Measurements from ENCODE around the gene DHX15.
"Not testable (repeated sequence)": the region's sequence is repeated elsewhere in the genome, so short reads cannot be mapped to it uniquely, and the experiment has no call there.

DHX15 gene

DNA sequence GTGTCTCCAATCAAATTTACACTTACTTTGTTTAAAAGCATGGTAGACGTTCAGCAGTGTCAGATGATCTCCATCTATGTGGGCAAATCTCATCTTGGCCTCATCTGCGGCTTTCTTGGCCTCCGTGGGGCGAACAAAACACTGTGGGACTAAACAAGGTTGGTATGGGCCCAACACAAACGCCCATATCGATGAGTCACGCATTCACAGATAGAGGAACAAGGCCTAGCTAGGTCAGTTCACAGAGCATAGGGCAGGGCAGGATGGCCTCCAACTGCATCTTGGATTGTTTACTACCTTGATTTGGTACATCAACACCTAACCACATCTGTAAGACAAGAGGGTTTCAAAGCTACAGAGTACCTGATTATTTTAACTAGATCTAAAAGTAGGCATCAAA is 47.3 kb downstream of the DHX15 start:
- DNase-seq: no peak

- DNase-seq: no peak
These were observed 49.0 kb downstream of the DHX15 start for GRCh38 chr4:24535399-24535798.

DNA sequence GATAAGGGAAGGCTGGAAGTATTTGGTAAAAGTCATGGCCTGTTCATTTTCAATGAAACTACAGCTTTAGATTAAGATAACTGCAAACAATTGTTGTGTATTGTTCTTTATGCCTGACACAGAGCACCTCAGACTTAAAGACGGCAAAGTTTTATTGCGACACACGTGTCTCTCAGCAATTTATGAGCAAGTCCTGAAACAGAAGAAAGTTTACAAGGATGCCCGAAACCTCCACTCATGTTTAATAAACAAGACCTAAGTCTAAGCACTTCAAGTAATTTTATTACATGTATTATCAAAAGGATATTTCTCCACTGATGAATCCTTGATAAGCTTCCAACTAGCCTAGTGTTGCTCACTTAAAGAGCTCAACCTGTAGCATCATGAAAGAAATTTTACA is 51.0 kb downstream of the DHX15 start:
- no peak for DNase-seq

DNA sequence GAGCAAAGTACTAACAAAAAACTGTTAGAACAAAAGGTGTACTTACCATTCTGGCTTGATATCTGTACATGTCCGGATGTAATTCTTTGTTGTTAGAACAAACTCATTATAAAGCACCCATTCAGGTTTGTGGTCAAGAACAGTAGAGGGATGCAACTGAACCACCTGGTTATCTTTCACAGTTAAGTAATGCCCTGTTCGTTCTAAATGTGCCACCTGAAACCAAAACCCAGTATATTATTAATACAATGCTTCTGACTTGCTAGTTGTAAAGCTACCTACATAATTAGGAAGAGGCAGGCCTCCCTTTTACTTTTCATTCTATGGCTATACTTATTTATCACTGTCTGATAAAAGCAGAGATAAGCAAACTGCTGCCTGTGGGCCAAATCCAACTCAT is 54.8 kb downstream of the DHX15 start:
- DNase-seq: no peak

DNA sequence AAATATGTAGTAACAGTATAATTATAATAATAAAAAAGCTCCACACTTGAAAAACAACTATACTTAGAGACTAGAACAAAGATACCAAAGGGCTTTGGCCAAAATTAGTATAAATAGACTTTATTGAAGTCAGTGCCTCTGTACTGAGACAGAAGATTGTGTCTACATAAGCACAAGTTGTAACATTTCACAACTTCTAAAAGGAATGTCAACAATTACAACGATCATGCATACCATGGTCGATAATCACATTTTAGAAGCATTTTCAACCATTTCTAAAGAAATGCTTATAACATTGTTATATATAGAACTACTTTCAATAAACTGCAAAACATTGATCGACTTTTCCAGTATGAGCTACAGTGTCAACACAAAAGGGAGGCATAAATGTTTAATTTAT is 57.0 kb downstream of the DHX15 start:
- no peak for DNase-seq

DNA sequence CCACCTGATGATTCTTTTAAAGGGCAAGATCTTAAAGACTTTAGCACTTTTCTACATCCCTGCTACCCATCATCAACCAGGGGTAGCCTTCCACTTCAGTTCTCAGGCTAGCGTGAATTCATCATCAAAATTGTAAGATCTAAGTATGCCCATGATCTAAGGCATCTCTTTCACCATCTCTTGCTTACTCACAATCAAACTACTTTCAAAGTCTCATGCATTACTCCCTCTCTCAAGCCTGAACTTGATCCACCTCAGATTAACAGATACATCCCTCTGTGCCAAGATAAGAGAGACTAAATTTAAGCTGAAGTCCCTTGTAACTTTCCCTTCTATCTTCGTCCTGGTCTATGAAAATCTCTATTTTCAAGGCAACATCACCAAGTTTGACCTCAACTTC is 62.8 kb downstream of the DHX15 start:
- DNase-seq: no peak

- DNase-seq: no peak
These were observed 64.7 kb downstream of the DHX15 start for GRCh38 chr4:24519649-24520048.

GRCh38 chr4:24517676-24518075 is 66.7 kb downstream of the DHX15 start:
- no peak for DNase-seq

DNA sequence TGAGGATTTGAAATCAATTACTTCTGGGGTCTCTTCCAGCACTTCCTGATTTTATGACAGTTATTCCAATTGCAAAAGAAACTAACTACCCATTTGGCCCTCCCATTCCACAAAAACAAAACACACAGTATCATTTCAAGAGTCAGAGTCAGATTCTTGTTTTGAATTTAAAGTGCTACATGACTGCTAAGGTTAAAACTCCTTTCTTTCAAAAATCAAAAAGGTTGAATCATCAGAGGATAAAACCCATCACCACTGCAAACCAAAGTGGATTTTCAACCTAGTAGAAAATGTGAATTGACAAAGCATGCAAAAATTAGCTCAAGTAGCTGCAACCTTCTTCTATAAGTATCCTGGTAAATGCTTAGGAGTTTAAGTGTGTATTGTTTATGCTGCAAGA is 67.4 kb downstream of the DHX15 start:
- DNase-seq: no peak

GRCh38 chr4:24515698-24516097 is 68.7 kb downstream of the DHX15 start:
- DNase-seq: no peak

DNA sequence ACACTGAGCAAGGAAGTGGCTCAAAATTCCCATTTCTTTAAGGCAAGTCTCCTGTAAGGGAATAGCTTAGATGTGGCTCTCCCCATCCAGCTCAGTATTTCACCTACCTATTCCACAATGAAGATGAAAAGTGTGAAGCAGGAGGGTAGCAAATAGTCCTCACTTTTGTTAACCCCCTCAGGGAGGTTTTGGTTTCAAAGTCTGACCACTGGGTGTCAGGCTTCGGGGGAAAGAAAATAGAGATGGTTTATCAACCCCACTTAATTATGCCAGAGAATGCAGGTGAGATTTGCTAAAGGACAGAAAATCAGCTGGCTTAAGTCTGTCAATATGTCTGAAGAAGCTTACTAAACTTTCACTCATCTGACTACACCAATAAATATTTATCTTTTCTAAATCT is 69.5 kb downstream of the DHX15 start:
- DNase-seq: no peak

DNA sequence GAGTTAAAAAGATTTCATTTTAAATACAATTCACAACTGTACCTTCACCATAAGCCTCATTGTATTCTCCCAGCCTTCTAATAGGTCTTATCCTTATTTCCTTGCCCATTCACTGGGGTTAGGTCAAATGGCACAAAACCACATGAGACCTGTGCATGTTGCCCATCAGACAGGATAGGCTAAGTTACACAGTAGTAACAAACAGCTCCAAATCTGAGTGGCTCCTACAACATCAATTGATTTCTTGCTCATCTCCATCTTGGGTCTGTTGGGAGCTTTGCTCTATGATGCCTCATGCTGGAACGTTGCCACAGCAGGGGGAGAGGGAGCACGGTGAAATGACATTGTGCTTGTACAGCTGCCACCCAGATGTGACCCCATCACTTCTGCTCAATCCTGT is 70.6 kb downstream of the DHX15 start:
- DNase-seq: no peak

DNA sequence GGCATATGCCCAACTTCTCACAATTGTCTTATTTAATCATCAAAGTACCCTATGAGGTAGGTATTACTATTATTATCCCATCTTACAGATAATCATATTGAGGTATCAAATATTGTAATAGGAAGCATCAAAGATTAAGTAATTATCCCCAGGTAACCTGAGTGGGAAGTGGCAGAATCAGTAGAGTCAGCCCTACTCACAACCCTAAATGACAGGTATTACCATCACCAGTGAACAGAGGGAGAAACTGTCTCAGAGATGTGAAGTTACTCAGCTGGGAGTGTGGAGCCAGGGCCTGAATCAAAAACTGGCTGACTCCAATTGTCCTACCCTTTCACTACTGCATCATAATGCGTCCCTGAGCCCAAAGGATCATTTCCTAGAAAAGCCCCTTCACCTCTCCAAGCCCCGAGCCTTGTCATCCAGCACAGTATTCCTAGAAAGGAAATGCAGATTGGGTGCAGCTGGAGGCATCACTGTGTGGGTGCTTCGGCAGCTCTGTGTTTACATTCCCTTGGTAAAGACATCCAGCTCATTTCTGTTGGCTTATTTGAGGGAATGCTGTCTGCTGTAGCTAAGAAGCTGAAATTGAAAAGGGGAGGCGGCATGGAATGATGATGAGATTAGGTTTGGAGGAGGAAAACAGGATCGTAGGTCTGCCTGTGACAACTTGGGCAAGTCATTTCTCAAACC is 72.8 kb downstream of the DHX15 start:
- DNase-seq: no peak

DNA sequence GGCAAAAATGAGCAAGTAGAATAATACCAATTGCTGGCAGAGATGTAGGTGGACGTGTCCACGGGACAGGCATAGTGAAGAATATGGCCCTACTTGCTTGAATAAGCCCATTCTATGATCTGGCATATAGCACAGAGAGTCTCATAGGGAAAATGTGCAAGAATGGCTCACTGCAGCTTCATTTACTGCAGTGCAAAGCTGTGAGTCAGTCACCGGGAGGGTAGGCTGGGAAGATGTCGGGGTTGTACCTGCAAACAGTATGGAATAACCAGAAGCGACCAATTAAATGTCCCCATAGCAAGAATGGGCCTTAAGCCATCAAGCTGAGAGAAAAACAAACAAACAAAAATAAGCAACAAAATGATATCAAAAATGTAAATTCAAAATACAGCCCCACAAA is 74.3 kb downstream of the DHX15 start:
- DNase-seq: no peak

DNA sequence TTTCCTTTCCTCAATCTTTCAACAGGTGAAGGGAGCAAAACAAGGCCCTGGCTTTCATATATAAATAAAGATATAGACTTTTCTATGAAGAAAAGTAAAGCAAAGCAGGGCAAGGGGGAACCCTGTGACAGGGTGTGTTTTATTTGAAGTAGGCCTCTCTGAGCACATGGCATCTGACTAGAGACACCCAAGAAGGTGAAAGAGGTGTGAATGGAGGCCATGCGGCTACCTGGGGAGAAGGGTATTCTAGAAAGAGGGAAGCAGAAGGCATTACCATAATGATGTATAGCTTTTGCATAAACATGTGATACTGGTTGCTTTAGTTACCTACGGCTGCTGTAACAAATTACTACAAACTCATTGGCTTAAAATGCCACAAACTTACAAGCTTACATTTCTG is 75.8 kb downstream of the DHX15 start:
- DNase-seq: no peak

GRCh38 chr4:24507439-24507838 is 76.9 kb downstream of the DHX15 start:
- no peak for DNase-seq

- not testable (repeated sequence) for DNase-seq
These were observed 81.3 kb downstream of the DHX15 start for GRCh38 chr4:24503090-24503489.

DNA sequence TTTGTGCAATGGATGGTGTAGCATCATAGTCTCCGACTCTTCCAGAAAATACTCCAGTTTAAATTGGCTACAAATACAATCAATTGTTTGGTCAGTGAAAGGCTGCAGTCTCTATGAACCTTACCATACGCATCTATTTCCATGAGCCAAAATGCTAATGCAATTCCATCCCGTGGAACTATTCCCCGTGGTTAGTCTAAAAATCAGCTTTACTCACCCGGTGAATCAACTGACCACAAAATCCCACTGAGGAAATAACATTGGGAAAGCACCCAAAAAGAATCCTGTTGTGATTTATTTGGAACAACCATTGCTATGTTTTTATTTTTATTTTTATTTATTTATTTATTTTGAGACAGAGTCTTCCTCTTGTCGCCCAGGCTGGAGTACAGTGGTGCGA is 87.1 kb downstream of the DHX15 start:
- DNase-seq: no peak

- DNase-seq: no peak
These were observed 87.8 kb downstream of the DHX15 start for GRCh38 chr4:24496597-24496996.

DNA sequence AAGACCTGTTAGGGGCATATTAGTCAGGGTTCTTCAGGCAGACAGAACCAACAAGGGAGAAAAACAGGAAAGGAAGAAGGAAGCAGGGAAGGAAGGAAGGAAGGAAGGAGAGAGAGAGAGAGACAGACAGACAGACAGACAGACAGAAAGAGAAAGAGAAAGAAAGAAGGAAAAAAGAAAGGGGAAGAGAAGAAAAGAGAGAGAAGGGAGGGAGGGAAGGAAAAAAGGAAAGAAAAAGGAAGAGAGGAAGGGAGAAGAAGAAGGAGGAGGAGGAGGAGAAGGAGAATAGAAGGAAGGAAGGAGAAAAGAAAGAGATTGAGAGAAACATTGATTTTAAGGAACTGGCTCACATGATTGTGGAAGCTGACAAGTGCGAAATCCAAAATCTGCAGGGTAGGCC is 89.0 kb downstream of the DHX15 start:
- no peak for DNase-seq

DNA sequence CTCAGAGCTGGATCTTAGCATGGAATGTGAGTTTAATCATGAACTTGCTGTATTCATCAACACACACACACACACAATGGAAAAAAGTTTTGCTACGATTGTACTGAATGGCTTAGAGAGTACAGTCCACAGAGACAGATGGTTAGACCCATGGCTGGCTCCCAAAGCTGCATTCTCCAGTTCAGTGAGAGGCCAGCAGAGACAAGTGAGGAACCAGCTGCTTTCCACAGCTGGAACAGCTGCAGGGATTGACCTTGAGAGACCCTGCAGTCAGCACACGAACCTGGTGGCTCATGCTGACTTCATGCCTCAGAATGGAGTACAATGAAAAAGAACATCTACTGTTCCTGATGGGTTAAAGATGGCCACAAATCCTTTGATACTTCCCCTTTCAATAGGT is 94.5 kb downstream of the DHX15 start:
- no peak for DNase-seq

DNA sequence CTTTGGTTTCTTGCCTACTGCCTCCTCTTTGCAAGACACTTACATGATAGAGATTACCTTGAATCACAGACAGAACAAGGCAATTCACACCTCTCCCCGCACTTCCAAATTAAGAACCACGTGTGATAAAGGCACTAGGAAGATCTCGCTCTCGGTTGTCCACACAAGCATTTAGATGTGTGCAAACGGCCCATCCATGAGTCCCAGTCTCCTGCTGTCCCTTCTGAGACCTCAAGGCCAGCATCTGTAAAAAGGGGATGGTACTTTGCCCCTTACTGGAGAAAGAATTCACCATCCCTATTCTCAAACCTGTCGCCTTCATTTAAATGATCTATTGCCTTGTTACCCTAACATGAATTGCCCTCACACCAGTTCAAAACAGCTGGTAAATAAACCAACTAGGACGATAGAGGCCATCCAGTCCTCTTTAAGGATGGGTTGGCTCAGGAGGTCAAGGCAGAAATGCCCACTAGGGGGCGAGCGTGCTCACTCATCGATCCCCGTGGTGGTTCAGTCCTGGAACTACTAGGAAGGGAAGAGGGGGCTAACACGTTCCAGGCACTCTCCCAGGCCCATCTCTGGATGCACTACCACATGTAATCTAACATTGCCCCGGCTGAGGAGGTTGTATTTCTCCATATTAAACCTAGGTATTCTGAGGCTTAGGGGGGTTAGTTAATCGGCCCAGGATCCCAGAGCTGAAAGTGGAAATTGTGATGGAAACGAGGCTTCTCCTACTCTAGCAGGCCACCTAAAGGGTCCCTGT is 95.8 kb downstream of the DHX15 start:
- peak; percentile 6 for DNase-seq

- DNase-seq: no peak
These were observed 101.5 kb downstream of the DHX15 start for GRCh38 chr4:24482871-24483270.

GRCh38 chr4:24477919-24478318 is 106.4 kb downstream of the DHX15 start:
- no peak for DNase-seq

All from GOT3 (cell line).